ENCODE results near the gene ARHGEF6. TPM values are rescaled to one million over a fixed set of nuclear protein-coding genes. Genes with fewer than 3 reads are reported as not detected.

ARHGEF6 gene
- total and polyA plus RNA-seq, 7 donors, result 11.4 to 70.5 (median 25.4) TPM

GRCh38 chrX:136658151-136658550, 122.6 kb downstream of the ARHGEF6 start:
- H3K27ac ChIP-seq, result no peak overlapping the region
- H3K4me1 ChIP-seq, result no peaks in the 10 kb centered on the region
- H3K9me3 ChIP-seq, result no peaks in the 10 kb centered on the region
- no peak overlapping the region for H3K4me3 ChIP-seq
- intact Hi-C loops (cut with DNase I), result no loop called here
- no peaks in the 10 kb centered on the region for H3K36me3 ChIP-seq (ENCODE audit: insufficient read depth in 1 of 2, low read depth in 1 of 2)
- ATAC-seq (no peak), DNase-seq (no peak)
- no peak for TF ChIP-seq CTCF (IDR thresholded peaks at IDR 0.05)
- WGBS, 3 donors, result 73 to 85% (median 81%) methylated on average over 5 of the region's 5 CpGs
- no peaks in the 10 kb centered on the region for H3K27me3 ChIP-seq (ENCODE audit: insufficient read depth in 3 of 3, low read length in 2 of 3)

- no peak for ATAC-seq
- WGBS, 3 donors, result 78 to 85% (median 85%) methylated on average over 5 of the region's 5 CpGs
- no peaks in the 10 kb centered on the region for H3K9me3 ChIP-seq
- DNase-seq, result no peak
- no peaks in the 10 kb centered on the region for H3K36me3 ChIP-seq (ENCODE audit: insufficient read depth in 1 of 2, low read depth in 1 of 2)
- peaks cover 0 to 2% (median 0%) of the 10 kb centered on the region in 3 donors for H3K27me3 ChIP-seq (ENCODE audit: insufficient read depth in 3 of 3, low read length in 2 of 3)
- no peaks in the 10 kb centered on the region for H3K4me1 ChIP-seq
- intact Hi-C loops (cut with DNase I), result no loop called here
- TF ChIP-seq CTCF (IDR thresholded peaks at IDR 0.05), result no peak
- no peak overlapping the region for H3K4me3 ChIP-seq
- H3K27ac ChIP-seq, result no peak overlapping the region
Observed at GRCh38 chrX:136656361-136656964, 124.3 kb downstream of the ARHGEF6 start.

- DNase-seq, result peak; percentile 27 to 59
- Histone ChIP-seq H3K27me3 (ENCODE audit: insufficient read depth in 3 of 3, low read length in 2 of 3) (peaks cover 0 to 2% (median 0%) of the 10 kb centered on the region in 3 donors), H3K9me3 (no peaks in the 10 kb centered on the region), H3K36me3 (ENCODE audit: insufficient read depth in 1 of 2, low read depth in 1 of 2) (no peaks in the 10 kb centered on the region), H3K27ac (no peak overlapping the region), H3K4me3 (no peak overlapping the region), H3K4me1 (no peaks in the 10 kb centered on the region)
- WGBS, 3 donors, result 23 to 44% (median 37%) methylated on average over 6 of the region's 6 CpGs
- intact Hi-C loops (cut with DNase I), result no loop called here
- peak in 3 of 4 donors; percentile 48 to 74 (median 59) for ATAC-seq
- TF ChIP-seq CTCF (IDR thresholded peaks at IDR 0.05), result no peak
Observed at GRCh38 chrX:136652822-136653723, 127.7 kb downstream of the ARHGEF6 start.

- no peaks in the 10 kb centered on the region for H3K36me3 ChIP-seq (ENCODE audit: insufficient read depth in 1 of 2, low read depth in 1 of 2)
- peaks cover 0 to 2% (median 0%) of the 10 kb centered on the region in 3 donors for H3K27me3 ChIP-seq (ENCODE audit: insufficient read depth in 3 of 3, low read length in 2 of 3)
- H3K9me3 ChIP-seq, result no peaks in the 10 kb centered on the region
- no peak for ATAC-seq
- 81 to 98% (median 92%) methylated on average over 3 of the region's 3 CpGs for WGBS, 3 donors
- DNase-seq, result no peak
- H3K4me1 ChIP-seq, result no peaks in the 10 kb centered on the region
- intact Hi-C loops (cut with DNase I), result no loop called here
- no peak overlapping the region for H3K4me3 ChIP-seq
- TF ChIP-seq CTCF (IDR thresholded peaks at IDR 0.05), result no peak
- no peak overlapping the region for H3K27ac ChIP-seq
Observed at GRCh38 chrX:136650811-136651210, 129.9 kb downstream of the ARHGEF6 start.

Data from psoas muscle (tissue), 8 donors.